Measurements from ENCODE around the gene TCEA3. TPM values are rescaled to one million over a fixed set of nuclear protein-coding genes. Genes with fewer than 3 reads are reported as not detected.

TCEA3 gene
- total RNA-seq, 4 donors from 2014 or later, result 16.7 to 24.1 (median 20.9) TPM

- Histone ChIP-seq H3K27me3 (no peaks in the 10 kb centered on the region), H3K9me3 (no peaks in the 10 kb centered on the region), H3K36me3 (peaks cover 0 to 43% (median 3%) of the 10 kb centered on the region in 4 donors), H3K4me1 (peaks cover 25 to 46% (median 40%) of the 10 kb centered on the region in 4 donors), H3K27ac (replicated peaks in 1 of 4) (no peak overlapping the region), H3K4me3 (no peak overlapping the region)
- WGBS, result 83% methylated on average over 3 of the region's 3 CpGs
- TF ChIP-seq, protein P1, sequence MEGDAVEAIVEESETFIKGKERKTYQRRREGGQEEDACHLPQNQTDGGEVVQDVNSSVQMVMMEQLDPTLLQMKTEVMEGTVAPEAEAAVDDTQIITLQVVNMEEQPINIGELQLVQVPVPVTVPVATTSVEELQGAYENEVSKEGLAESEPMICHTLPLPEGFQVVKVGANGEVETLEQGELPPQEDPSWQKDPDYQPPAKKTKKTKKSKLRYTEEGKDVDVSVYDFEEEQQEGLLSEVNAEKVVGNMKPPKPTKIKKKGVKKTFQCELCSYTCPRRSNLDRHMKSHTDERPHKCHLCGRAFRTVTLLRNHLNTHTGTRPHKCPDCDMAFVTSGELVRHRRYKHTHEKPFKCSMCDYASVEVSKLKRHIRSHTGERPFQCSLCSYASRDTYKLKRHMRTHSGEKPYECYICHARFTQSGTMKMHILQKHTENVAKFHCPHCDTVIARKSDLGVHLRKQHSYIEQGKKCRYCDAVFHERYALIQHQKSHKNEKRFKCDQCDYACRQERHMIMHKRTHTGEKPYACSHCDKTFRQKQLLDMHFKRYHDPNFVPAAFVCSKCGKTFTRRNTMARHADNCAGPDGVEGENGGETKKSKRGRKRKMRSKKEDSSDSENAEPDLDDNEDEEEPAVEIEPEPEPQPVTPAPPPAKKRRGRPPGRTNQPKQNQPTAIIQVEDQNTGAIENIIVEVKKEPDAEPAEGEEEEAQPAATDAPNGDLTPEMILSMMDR (IDR thresholded peaks at IDR 0.05), result no peak
- intact Hi-C loops (cut with DNase I), result loop anchor here (2.0 kb wide), 1 partner anchor 61 kb away; the partner anchor contains the start of gene HNRNPR
- no peak for DNase-seq (ENCODE audit: extremely low spot score)
These were observed 18.6 kb downstream of the TCEA3 start for GRCh38 chr1:23405946-23406345.

GRCh38 chr1:23403735-23404486 is 20.6 kb downstream of the TCEA3 start:
- peaks cover 31 to 49% (median 45%) of the 10 kb centered on the region in 4 donors for H3K4me1 ChIP-seq
- H3K27ac ChIP-seq (replicated peaks in 1 of 4), result peak overlapping the region; percentile 54 to 75 (median 66)
- H3K36me3 ChIP-seq, result peaks cover 0 to 42% (median 3%) of the 10 kb centered on the region in 4 donors
- WGBS, result 8% methylated on average over 16 of the region's 19 CpGs
- peak overlapping the region in 3 of 4 donors; percentile 27 to 42 (median 35) for H3K4me3 ChIP-seq
- intact Hi-C loops (cut with DNase I), result loop anchor here (2.0 to 5.0 kb wide), 2 partner anchors 37 to 59 kb away; partner anchors contain the start of genes HNRNPR and ZNF436
- peak; percentile 63 to 73 for TF ChIP-seq POLR2AphosphoS5 (IDR thresholded peaks at IDR 0.05)
- no peak for TF ChIP-seq EP300 (IDR thresholded peaks at IDR 0.05)
- TF ChIP-seq, protein P1 (IDR thresholded peaks at IDR 0.05), result peak in 2 of 3 experiments; percentile 95 to 97
- no peak for TF ChIP-seq POLR2A (IDR thresholded peaks at IDR 0.05; ENCODE audit: low read depth)
- no peaks in the 10 kb centered on the region for H3K27me3 ChIP-seq
- DNase-seq (ENCODE audit: extremely low spot score), result peak; percentile 97
- no peaks in the 10 kb centered on the region for H3K9me3 ChIP-seq

DNA sequence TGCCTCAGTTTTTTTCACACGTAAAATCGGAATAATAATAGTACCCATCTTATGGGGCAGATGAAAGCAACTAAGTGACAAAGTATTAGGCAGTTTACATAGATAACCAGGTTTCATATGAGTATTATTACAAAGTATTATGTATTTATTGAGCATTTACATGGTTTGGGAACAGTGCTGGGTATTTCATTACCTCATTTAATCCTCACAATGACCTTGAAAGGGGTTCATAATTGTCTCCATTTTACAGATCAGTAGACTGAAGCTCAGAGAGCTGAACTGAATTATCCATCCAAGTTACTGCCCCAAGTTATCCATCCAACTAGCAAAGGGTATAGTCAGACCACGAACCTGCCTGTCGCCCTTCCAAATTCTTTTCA is 21.2 kb downstream of the TCEA3 start:
- peak overlapping the region in 2 of 4 donors; percentile 27 to 35 for H3K4me3 ChIP-seq
- no peaks in the 10 kb centered on the region for H3K9me3 ChIP-seq
- H3K27me3 ChIP-seq, result no peaks in the 10 kb centered on the region
- peaks cover 0 to 36% (median 1%) of the 10 kb centered on the region in 4 donors for H3K36me3 ChIP-seq
- intact Hi-C loops (cut with DNase I), result loop anchor here (5.0 kb wide), 1 partner anchor 36 kb away; the partner anchor contains the start of gene ZNF436
- peak overlapping the region; percentile 54 to 75 (median 66) for H3K27ac ChIP-seq (replicated peaks in 1 of 4)
- no peak for DNase-seq (ENCODE audit: extremely low spot score)
- WGBS, result 76% methylated on average over 4 of the region's 4 CpGs
- peaks cover 31 to 49% (median 42%) of the 10 kb centered on the region in 4 donors for H3K4me1 ChIP-seq
- TF ChIP-seq, protein P1 (IDR thresholded peaks at IDR 0.05), result no peak
- no peak for TF ChIP-seq POLR2AphosphoS5 (IDR thresholded peaks at IDR 0.05)
- no peak for TF ChIP-seq POLR2A (IDR thresholded peaks at IDR 0.05; ENCODE audit: low read depth)
- TF ChIP-seq EP300 (IDR thresholded peaks at IDR 0.05), result no peak

DNA sequence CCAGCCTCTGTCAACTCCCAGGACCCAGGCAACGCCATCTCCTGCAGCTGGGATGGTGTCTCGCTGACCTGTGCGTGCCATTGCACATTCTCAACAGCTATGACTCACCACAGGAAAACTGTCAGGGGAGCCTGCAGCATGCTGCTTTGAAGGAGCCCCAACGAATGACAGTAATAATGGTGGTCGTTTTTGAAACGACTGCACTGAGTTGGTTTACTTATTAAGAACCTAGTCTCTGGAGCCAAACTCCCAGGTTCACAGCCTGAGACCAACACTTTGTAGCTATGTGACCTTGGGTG is 21.6 kb downstream of the TCEA3 start:
- intact Hi-C loops (cut with DNase I), result loop anchor here (5.0 kb wide), 1 partner anchor 36 kb away; the partner anchor contains the start of gene ZNF436
- H3K4me3 ChIP-seq, result no peak overlapping the region
- DNase-seq (ENCODE audit: extremely low spot score), result no peak
- H3K27ac ChIP-seq (replicated peaks in 1 of 4), result peak overlapping the region; percentile 30 to 75 (median 66)
- 23% methylated on average over 6 of the region's 6 CpGs for WGBS
- no peaks in the 10 kb centered on the region for H3K9me3 ChIP-seq
- H3K36me3 ChIP-seq, result peaks cover 0 to 32% (median 0%) of the 10 kb centered on the region in 4 donors
- TF ChIP-seq, protein P1 (IDR thresholded peaks at IDR 0.05), result no peak
- TF ChIP-seq POLR2AphosphoS5 (IDR thresholded peaks at IDR 0.05) (no peak), EP300 (IDR thresholded peaks at IDR 0.05) (no peak), POLR2A (IDR thresholded peaks at IDR 0.05; ENCODE audit: low read depth) (no peak)
- no peaks in the 10 kb centered on the region for H3K27me3 ChIP-seq
- peaks cover 31 to 49% (median 42%) of the 10 kb centered on the region in 4 donors for H3K4me1 ChIP-seq

Measured in esophagus muscularis mucosa (tissue), 4 donors.